Esophagus squamous epithelium (tissue), 4 donors: ENCODE measurements around the gene MRPS6.

Source experiments
- CTCF ChIP-seq, 6 experiments: fragments of 450-650 bp in 4 of 6; fragments of 200-600 bp in 2 of 6; sonication (generic) in 2 of 6; IDR thresholded peaks; one replicate each; pipeline ENCODE4 v1.5.1; 2016 to 2019; ENCODE audit warnings: antibody characterized with exemption in 6 of 6, mild to moderate bottlenecking in 4 of 6, moderate library complexity in 4 of 6
- POLR2A ChIP-seq, 4 donors: fragments of 450-650 bp; IDR thresholded peaks; one replicate each; pipeline ENCODE4 v1.6.1; 2017; ENCODE audit warnings: antibody characterized with exemption in 4 of 4, mild to moderate bottlenecking in 4 of 4, moderate library complexity in 3 of 4

DNA sequence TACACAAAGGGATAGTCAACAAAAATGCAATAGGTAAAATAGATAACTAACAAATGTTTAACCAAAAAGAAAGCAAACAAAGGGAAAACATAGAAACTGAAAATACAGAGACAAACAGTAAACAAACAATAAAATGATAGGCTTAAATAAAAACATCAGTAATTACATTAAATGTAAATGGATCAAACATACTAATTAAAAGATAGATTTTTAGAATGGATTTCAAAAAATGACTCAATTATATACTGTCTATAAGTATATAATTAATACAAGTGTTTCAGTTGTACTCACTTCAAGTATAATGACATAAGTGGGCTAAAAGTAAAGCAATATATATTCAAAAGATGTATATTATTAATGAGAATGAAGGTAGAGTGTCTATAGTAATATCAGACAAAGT lies 101.1 kb downstream of the MRPS6 start:
- TF ChIP-seq CTCF (IDR thresholded peaks at IDR 0.05) = no peak
- TF ChIP-seq POLR2A (IDR thresholded peaks at IDR 0.05) = no peak
